Adrenal gland (tissue), 12 donors: ENCODE results near the gene TMEM9. TPM values are rescaled to one million over a fixed set of nuclear protein-coding genes. Genes with fewer than 3 reads are reported as not detected.

Experiments
- DNase-seq, 7 donors: peaks; one replicate each; pipeline ENCODE4 v3.0.0-alpha.2; 2019 to 2020
- H3K27ac ChIP-seq, 5 donors: fragments of 200-600 bp; sonication (generic) in 4 of 5; 1 replicate in 3 of 5; 2 replicates in 2 of 5; pipeline versions ENCODE4 v1.5.1 to v1.8.0; 2016 to 2020; ENCODE audit warnings: mild to moderate bottlenecking in 1 of 5
- H3K27me3 ChIP-seq: fragments of 200-600 bp; 2 replicates; pipeline ENCODE4 v1.8.0; 2021
- H3K36me3 ChIP-seq, 2 donors: fragments of 200-600 bp; replicated peaks in 1 of 2; 1 replicate in 1 of 2; 2 replicates in 1 of 2; pipeline versions ENCODE4 v1.5.1 to v1.8.0; 2018 to 2022
- H3K4me1 ChIP-seq, 2 donors: fragments of 200-600 bp; replicated peaks in 1 of 2; 1 replicate in 1 of 2; 2 replicates in 1 of 2; pipeline versions ENCODE4 v1.5.1 to v1.8.0; 2018 to 2021
- H3K4me3 ChIP-seq, 4 donors: fragments of 200-600 bp; sonication (generic) in 3 of 4; one replicate each; pipeline ENCODE4 v1.5.1; 2016 to 2018
- H3K9me3 ChIP-seq, 3 donors: fragments of 200-600 bp; sonication (generic) in 1 of 3; replicated peaks in 1 of 3; 1 replicate in 2 of 3; 2 replicates in 1 of 3; pipeline versions ENCODE4 v1.5.1 to v1.8.0; 2016 to 2021
- POLR2A ChIP-seq, 2 donors: fragments of 450-650 bp; IDR thresholded peaks; one replicate each; pipeline ENCODE4 v1.6.1; 2017; ENCODE audit warnings: antibody characterized with exemption in 2 of 2, mild to moderate bottlenecking in 2 of 2, moderate library complexity in 1 of 2
- WGBS, 4 donors: extraction: QIAGEN DNeasy Blood & Tissue Kit in 2 of 4; methylation state at CpG; one replicate each; pipeline versions ENCODE4 v1.1.5 to v1.1.7; 2013 to 2017; 5-methylcytosine and 5-hydroxymethylcytosine counted together
- intact Hi-C, 2 donors: fragments of 100-400 bp; cut with DNase I; formaldehyde crosslinking; loops; one replicate each; pipeline versions ENCODE4 v1.14.1 to v1.15.0; 2022 to 2023
- polyA plus RNA-seq, 3 donors: library from polyadenylated mRNA; stranded (reverse); fragments of 200-250 nt in 2 of 3; fragments of 350-450 nt in 1 of 3; fragmentation: Illumina TruSeq in 1 of 3; extraction: RNeasy Lipid Tissue Mini Kit (QIAGEN cat#74804) in 1 of 3; gene quantifications; one replicate each; pipeline ENCODE4 v1.2.3, GENCODE V29; 2013 to 2014
- total RNA-seq, 9 donors: library from RNA; depleted of rRNA in 4 of 9; stranded (reverse); fragments of >200 nt in 4 of 9; fragments of 120-200 nt in 1 of 9; fragmentation: NEBNext Ultra II Directional in 1 of 9; extraction: Animal tissue kit (Norgen Biotek cat#: 25700) in 1 of 9; gene quantifications; one replicate each; pipeline versions ENCODE4 v1.1.0 to v1.2.4, GENCODE V29; 2013 to 2023
- TF ChIP-seq, protein P1 (sequence below), 6 experiments: fragments of 450-650 bp in 4 of 6; fragments of 200-600 bp in 2 of 6; sonication (generic) in 1 of 6; IDR thresholded peaks; 1 replicate in 5 of 6; 2 replicates in 1 of 6; pipeline versions ENCODE4 v1.5.1 to v1.8.0; 2016 to 2021; ENCODE audit warnings: antibody characterized with exemption in 6 of 6, mild to moderate bottlenecking in 2 of 6, moderate library complexity in 1 of 6
- donor health status: healthy with polysubstance abuse.
- donor health status: Bipolar disorder and iron deficiency.
- donor health status: DM: yes; HTN: yes; CAD: no.
- donor health status: DM: no; HTN: no; CAD: no.
- donor health status: DM: no; HTN: no; CAD: no.
- donor health status: DM: yes; HTN: yes; CAD: no.

Gene TMEM9
- total and polyA plus RNA-seq, 12 donors: 78.5 to 283 (median 127) TPM

GRCh38 chr1:201190005-201190404, 35.7 kb upstream of the TMEM9 start:
- H3K36me3 ChIP-seq: no peaks in the 10 kb centered on the region
- no peak for DNase-seq
- WGBS, 4 donors: 88 to 94% (median 89%) methylated on average over 6 of the region's 6 CpGs

DNA sequence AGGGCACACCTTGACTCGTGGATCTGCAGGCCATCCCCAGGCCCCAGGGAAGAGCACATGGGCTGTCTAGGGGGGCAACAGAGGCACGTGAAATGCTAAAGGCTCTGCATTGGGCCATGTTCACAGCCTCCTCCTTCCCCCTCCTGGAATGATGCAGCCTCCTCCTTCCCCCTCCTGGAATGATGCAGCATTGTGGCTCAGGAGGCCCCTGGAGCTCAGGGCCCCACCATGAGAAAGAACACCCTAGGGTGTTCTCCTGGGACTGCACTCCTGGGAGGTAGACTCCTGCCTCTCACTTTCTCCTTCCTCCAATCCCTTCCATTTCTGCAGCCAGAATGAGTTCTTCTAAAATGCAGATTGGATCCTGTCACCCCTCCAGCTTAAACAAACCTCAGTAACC, 34.8 kb upstream of the TMEM9 start:
- Histone ChIP-seq H3K27ac (no peak overlapping the region), H3K36me3 (no peaks in the 10 kb centered on the region), H3K9me3 (no peaks in the 10 kb centered on the region), H3K27me3 (peaks cover 3% of the 10 kb centered on the region), H3K4me1 (peaks cover 0 to 7% of the 10 kb centered on the region in 2 donors), H3K4me3 (no peak overlapping the region)
- no peak for DNase-seq
- intact Hi-C loops: loop anchor here in 1 of 2 donors (5.0 to 10.0 kb wide), 2 partner anchors 74 to 102 kb away; partner anchors contain the start of gene CACNA1S
- WGBS, 4 donors: 58 to 73% (median 68%) methylated on average over 2 of the region's 2 CpGs
- no peak for TF ChIP-seq POLR2A (IDR thresholded peaks at IDR 0.05)
- TF ChIP-seq, protein P1, sequence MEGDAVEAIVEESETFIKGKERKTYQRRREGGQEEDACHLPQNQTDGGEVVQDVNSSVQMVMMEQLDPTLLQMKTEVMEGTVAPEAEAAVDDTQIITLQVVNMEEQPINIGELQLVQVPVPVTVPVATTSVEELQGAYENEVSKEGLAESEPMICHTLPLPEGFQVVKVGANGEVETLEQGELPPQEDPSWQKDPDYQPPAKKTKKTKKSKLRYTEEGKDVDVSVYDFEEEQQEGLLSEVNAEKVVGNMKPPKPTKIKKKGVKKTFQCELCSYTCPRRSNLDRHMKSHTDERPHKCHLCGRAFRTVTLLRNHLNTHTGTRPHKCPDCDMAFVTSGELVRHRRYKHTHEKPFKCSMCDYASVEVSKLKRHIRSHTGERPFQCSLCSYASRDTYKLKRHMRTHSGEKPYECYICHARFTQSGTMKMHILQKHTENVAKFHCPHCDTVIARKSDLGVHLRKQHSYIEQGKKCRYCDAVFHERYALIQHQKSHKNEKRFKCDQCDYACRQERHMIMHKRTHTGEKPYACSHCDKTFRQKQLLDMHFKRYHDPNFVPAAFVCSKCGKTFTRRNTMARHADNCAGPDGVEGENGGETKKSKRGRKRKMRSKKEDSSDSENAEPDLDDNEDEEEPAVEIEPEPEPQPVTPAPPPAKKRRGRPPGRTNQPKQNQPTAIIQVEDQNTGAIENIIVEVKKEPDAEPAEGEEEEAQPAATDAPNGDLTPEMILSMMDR (IDR thresholded peaks at IDR 0.05): no peak

More at GRCh38 chr1:201190005-201190404, 35.7 kb upstream of the TMEM9 start:
- Histone ChIP-seq H3K27me3 (peaks cover 3% of the 10 kb centered on the region), H3K4me1 (peaks cover 0 to 1% of the 10 kb centered on the region in 2 donors), H3K27ac (no peak overlapping the region), H3K4me3 (no peak overlapping the region), H3K9me3 (no peaks in the 10 kb centered on the region)
- intact Hi-C loops: no loop called here
- TF ChIP-seq, protein P1 (IDR thresholded peaks at IDR 0.05): no peak

DNA sequence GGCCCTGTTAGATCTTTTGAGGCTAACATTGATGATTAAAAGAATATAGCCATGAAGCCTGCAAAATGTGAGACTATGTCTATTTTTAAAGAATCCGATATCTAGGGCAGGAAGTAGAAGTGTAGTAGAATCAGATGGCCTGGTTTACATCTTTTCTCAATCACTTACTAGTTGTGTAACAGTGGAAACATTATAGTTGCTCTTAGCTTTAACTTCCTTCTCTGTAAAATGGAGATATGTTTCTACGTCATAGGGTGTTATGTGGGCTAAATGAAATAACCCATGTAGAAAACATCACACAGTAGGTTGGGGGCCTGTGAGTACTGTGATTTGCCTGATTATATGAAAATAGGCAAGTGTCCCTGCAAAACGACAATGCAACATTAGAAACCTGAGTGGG, 31.9 kb upstream of the TMEM9 start:
- WGBS, 4 donors: 78 to 83% (median 80%) methylated on average over 3 of the region's 3 CpGs
- Histone ChIP-seq H3K9me3 (no peaks in the 10 kb centered on the region), H3K4me3 (no peak overlapping the region), H3K36me3 (no peaks in the 10 kb centered on the region), H3K27ac (no peak overlapping the region), H3K4me1 (peaks cover 0 to 7% of the 10 kb centered on the region in 2 donors), H3K27me3 (peaks cover 2% of the 10 kb centered on the region)
- TF ChIP-seq, protein P1 (IDR thresholded peaks at IDR 0.05): no peak
- no peak for TF ChIP-seq POLR2A (IDR thresholded peaks at IDR 0.05)
- no peak for DNase-seq
- intact Hi-C loops: loop anchor here in 1 of 2 donors (5.0 to 10.0 kb wide), 2 partner anchors 71 to 99 kb away; partner anchors contain the start of gene CACNA1S

DNA sequence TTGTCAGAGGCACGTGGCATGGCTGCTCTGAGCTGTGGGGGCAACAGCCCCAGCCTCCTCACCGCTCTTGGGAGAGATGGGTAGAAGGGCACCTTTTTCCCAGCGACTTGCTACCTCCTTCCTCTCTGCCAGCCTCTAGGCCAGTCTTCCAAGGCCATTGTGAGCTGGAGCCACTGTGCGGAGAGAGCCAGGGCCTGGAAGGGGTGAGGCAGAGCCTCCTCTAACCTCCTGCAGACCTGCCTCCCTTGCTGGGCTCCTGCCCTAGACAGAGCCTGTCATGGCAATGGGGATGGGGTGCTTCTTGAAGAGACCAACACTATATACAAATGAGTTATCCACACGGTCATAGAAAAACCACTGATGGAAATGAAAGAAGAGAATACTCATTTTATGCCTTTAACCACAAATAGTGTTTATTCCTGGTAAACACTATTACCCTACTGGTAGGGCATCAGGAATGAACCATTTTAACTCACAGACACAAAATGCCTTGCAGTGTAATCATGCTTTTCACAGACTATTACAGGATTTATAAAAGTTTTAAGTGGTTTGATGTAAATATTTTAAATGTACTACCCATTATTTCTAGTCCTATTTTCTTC, 31.4 kb upstream of the TMEM9 start:
- no peaks in the 10 kb centered on the region for H3K9me3 ChIP-seq
- H3K4me3 ChIP-seq: no peak overlapping the region
- H3K4me1 ChIP-seq: peaks cover 0 to 7% of the 10 kb centered on the region in 2 donors
- TF ChIP-seq POLR2A (IDR thresholded peaks at IDR 0.05): no peak
- TF ChIP-seq, protein P1 (IDR thresholded peaks at IDR 0.05): no peak
- DNase-seq: peak in 1 of 7 donors; percentile 10
- H3K36me3 ChIP-seq: no peaks in the 10 kb centered on the region
- 74 to 87% (median 77%) methylated on average over 1 to 5 of the region's 5 CpGs for WGBS, 4 donors
- H3K27ac ChIP-seq: no peak overlapping the region
- intact Hi-C loops: loop anchor here in 1 of 2 donors (5.0 to 10.0 kb wide), 2 partner anchors 71 to 98 kb away; partner anchors contain the start of gene CACNA1S
- H3K27me3 ChIP-seq: no peaks in the 10 kb centered on the region
